Colonic mucosa (tissue), 4 donors: ENCODE data around the gene UQCR11. TPM values are rescaled to one million over a fixed set of nuclear protein-coding genes. Genes with fewer than 3 reads are reported as not detected.

Experiments
- DNase-seq: peaks from one replicate; pipeline ENCODE4 v3.0.0-alpha.2; 2020
- H3K27ac ChIP-seq: fragments of 200-600 bp; one replicate; pipeline ENCODE4 v1.8.0; 2021
- H3K27me3 ChIP-seq: fragments of 200-600 bp; one replicate; pipeline ENCODE4 v1.8.0; 2021
- H3K36me3 ChIP-seq: fragments of 200-600 bp; one replicate; pipeline ENCODE4 v1.8.0; 2021
- H3K4me1 ChIP-seq: fragments of 200-600 bp; one replicate; pipeline ENCODE4 v1.8.0; 2021; ENCODE audit warnings: mild to moderate bottlenecking
- H3K4me3 ChIP-seq: fragments of 200-600 bp; one replicate; pipeline ENCODE4 v1.8.0; 2021
- H3K9ac ChIP-seq, 2 donors: one replicate each; pipeline ENCODE4 v1.7.0; 2013; ENCODE audit warnings: control low read depth in 2 of 2, low read depth in 2 of 2, low read length in 2 of 2
- H3K9me3 ChIP-seq: fragments of 200-600 bp; one replicate; pipeline ENCODE4 v1.8.0; 2021
- CTCF ChIP-seq: fragments of 200-600 bp; IDR thresholded peaks from one replicate; pipeline ENCODE4 v1.8.0; 2022; ENCODE audit warnings: antibody characterized with exemption, mild to moderate bottlenecking
- intact Hi-C: fragments of 100-400 bp; cut with DNase I; formaldehyde crosslinking; loops from one replicate; pipeline ENCODE4 v1.14.1; 2022
- total RNA-seq, 2 donors: library from RNA; stranded (reverse); fragmentation: NEBNext Ultra II Directional in 1 of 2; extraction: Animal tissue kit (Norgen Biotek cat#: 25700) in 1 of 2; gene quantifications; one replicate each; pipeline ENCODE4 v1.2.1, GENCODE V29; 2021
- donor health status: healthy.
- donor health status: DM: no; HTN: no; CAD: no.
- donor health status: DM: no; HTN: no; CAD: no.

UQCR11 gene
- total RNA-seq, 2 donors from 2014 or later: 325 to 336 TPM

- intact Hi-C loops: no loop called here
- Histone ChIP-seq H3K4me3 (no peak overlapping the region), H3K27ac (no peak overlapping the region), H3K9me3 (no peaks in the 10 kb centered on the region), H3K36me3 (no peaks in the 10 kb centered on the region), H3K9ac (no peak overlapping the region), H3K27me3 (no peaks in the 10 kb centered on the region), H3K4me1 (peaks cover 5% of the 10 kb centered on the region)
- no peak for TF ChIP-seq CTCF
- no peak for DNase-seq
Measured at GRCh38 chr19:1629256-1629808, 24.1 kb upstream of the UQCR11 start.

GRCh38 chr19:1627194-1627593 lies 21.9 kb upstream of the UQCR11 start:
- Histone ChIP-seq H3K27me3 (no peaks in the 10 kb centered on the region), H3K9me3 (no peaks in the 10 kb centered on the region), H3K9ac (no peak overlapping the region), H3K4me3 (no peak overlapping the region), H3K4me1 (no peaks in the 10 kb centered on the region), H3K27ac (no peak overlapping the region), H3K36me3 (no peaks in the 10 kb centered on the region)
- no peak for TF ChIP-seq CTCF
- no peak for DNase-seq
- intact Hi-C loops: no loop called here

GRCh38 chr19:1626417-1627010 lies 21.3 kb upstream of the UQCR11 start:
- intact Hi-C loops: no loop called here
- Histone ChIP-seq H3K36me3 (no peaks in the 10 kb centered on the region), H3K27me3 (no peaks in the 10 kb centered on the region), H3K27ac (no peak overlapping the region), H3K9ac (no peak overlapping the region), H3K9me3 (no peaks in the 10 kb centered on the region), H3K4me3 (no peak overlapping the region), H3K4me1 (no peaks in the 10 kb centered on the region)
- TF ChIP-seq CTCF: no peak
- no peak for DNase-seq

GRCh38 chr19:1624458-1624857 lies 19.2 kb upstream of the UQCR11 start:
- H3K36me3 ChIP-seq: no peaks in the 10 kb centered on the region
- TF ChIP-seq CTCF: peak; percentile 49
- H3K4me1 ChIP-seq: no peaks in the 10 kb centered on the region
- H3K4me3 ChIP-seq: no peak overlapping the region
- no peaks in the 10 kb centered on the region for H3K9me3 ChIP-seq
- DNase-seq: peak; percentile 52
- no peaks in the 10 kb centered on the region for H3K27me3 ChIP-seq
- H3K27ac ChIP-seq: no peak overlapping the region
- intact Hi-C loops: loop anchor here (5.0 kb wide), 1 partner anchor 38 kb away; no protein-coding TSS in a partner anchor
- H3K9ac ChIP-seq: no peak overlapping the region

GRCh38 chr19:1622541-1622940 lies 17.3 kb upstream of the UQCR11 start:
- intact Hi-C loops: loop anchor here (5.0 kb wide), 1 partner anchor 40 kb away; no protein-coding TSS in a partner anchor
- Histone ChIP-seq H3K27ac (no peak overlapping the region), H3K4me1 (no peaks in the 10 kb centered on the region), H3K36me3 (no peaks in the 10 kb centered on the region), H3K27me3 (no peaks in the 10 kb centered on the region), H3K4me3 (no peak overlapping the region), H3K9me3 (no peaks in the 10 kb centered on the region), H3K9ac (no peak overlapping the region)
- TF ChIP-seq CTCF: no peak
- DNase-seq: no peak
